ENCODE measurements around the gene PTPA.

Gene PTPA

DNA sequence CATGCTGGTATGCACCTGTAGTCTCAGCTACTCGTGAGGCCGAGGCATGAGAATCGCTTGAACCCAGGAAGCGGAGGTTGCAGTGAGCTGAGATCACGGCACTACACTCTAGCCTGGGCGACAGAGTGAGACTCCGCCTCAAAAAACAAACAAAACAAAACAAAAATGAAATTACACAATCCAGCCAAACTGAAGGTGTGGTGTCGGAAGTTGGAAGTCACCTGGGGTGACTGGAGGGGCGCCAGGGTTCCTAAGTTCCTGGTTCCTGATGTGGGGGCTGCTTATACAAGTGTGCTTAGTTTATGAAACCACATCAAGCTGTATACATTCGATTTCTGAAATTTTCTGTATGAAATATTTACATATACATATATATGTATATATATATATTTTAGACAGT, 34.0 kb upstream of the PTPA start:
- H3K36me3 Mint-ChIP-seq (ENCODE audit: low read depth) = no peaks in the 10 kb centered on the region
- H3K27ac Mint-ChIP-seq = no peak overlapping the region
- no peaks in the 10 kb centered on the region for H3K27me3 Mint-ChIP-seq (ENCODE audit: low read depth)
- peaks cover 26% of the 10 kb centered on the region for H3K4me1 Mint-ChIP-seq (ENCODE audit: low read depth)
- no peaks in the 10 kb centered on the region for H3K9me3 Mint-ChIP-seq
- H3K4me3 Mint-ChIP-seq = no peak overlapping the region

DNA sequence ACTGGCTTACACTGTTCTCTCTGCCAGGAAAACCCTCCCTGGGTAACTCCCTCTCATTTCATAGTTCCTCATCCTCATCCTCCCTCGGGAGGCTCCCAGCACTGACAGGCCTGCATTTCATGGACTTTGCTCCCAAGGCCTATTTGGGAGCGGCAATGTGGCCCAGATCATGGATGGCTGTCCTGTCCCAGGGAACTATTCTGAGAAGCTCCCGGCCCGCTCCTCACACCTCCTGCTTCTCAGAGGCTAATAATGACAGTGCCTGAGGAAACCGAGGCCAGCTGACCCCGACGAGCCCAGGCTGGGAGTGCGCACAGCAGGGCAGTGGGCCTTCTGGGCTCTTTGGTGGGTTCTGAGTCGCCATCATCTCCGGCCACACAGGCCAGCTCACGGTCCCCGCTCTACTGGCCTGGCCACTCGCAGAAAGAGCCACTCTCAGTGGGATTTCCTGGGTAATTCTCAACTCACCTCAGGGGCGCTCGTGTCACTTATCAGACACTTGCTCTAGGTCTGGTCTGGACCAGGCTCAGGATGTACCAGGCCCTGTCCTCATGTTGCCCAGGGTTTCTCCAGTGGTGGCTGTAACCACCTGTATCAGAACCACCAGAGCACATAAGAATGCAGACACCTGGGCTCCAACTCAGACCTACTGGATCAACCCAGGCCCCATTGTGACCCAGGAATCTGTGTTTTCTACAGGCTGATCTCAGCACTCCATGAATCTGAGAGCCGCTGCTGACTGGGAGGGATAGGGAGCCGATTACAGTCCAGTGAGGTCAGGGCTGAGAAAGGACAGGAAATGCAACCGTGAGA, 32.3 kb upstream of the PTPA start:
- Mint-ChIP-seq H3K27me3 (ENCODE audit: low read depth) (no peaks in the 10 kb centered on the region), H3K4me1 (ENCODE audit: low read depth) (peaks cover 27% of the 10 kb centered on the region), H3K27ac (peak overlapping the region; percentile 15), H3K4me3 (peak overlapping the region; percentile 58), H3K36me3 (ENCODE audit: low read depth) (peaks cover 3% of the 10 kb centered on the region), H3K9me3 (no peaks in the 10 kb centered on the region)

DNA sequence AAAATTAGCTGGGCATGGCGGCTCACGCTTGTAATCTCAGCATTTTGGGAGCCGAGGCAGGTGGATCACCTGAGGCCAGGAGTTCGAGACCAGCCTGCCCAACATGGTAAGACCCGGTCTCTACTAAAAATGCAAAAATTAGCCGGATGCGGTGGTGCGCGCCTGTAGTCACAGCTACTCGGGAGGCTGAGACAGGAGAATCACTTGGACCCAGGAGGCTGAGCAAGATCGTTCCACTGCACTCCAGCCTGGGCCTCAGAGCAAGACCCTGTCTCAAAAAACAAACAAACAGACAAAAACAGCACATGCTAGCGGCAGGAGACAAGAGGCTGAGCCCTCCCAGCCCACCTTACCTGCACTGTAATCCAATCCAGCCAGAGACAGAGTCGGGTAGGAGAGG, 31.4 kb upstream of the PTPA start:
- H3K9me3 Mint-ChIP-seq = no peaks in the 10 kb centered on the region
- peak overlapping the region; percentile 88 for H3K4me3 Mint-ChIP-seq
- no peaks in the 10 kb centered on the region for H3K27me3 Mint-ChIP-seq (ENCODE audit: low read depth)

DNA sequence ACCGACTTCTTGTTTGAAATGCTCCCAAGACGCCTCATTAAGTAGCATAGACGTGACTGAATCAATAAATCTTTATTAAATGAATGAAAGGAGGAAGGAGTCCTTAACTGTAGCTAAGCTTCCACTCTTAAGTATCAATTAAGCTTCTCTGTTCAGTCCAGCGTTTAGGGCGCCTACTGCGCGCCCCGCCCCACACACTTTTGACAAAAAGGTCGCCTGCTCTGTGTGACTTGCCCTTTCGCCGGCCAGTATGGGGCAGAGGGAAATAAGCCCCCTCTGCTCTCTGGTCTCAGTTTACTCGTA, 31.0 kb upstream of the PTPA start:
- Mint-ChIP-seq H3K4me1 (ENCODE audit: low read depth) (peaks cover 27% of the 10 kb centered on the region), H3K4me3 (peak overlapping the region; percentile 88), H3K36me3 (ENCODE audit: low read depth) (peaks cover 4% of the 10 kb centered on the region), H3K27me3 (ENCODE audit: low read depth) (no peaks in the 10 kb centered on the region), H3K9me3 (no peaks in the 10 kb centered on the region), H3K27ac (no peak overlapping the region)

More for the DNA sequence above, 31.4 kb upstream of the PTPA start:
- peaks cover 27% of the 10 kb centered on the region for H3K4me1 Mint-ChIP-seq (ENCODE audit: low read depth)
- peaks cover 3% of the 10 kb centered on the region for H3K36me3 Mint-ChIP-seq (ENCODE audit: low read depth)
- no peak overlapping the region for H3K27ac Mint-ChIP-seq

DNA sequence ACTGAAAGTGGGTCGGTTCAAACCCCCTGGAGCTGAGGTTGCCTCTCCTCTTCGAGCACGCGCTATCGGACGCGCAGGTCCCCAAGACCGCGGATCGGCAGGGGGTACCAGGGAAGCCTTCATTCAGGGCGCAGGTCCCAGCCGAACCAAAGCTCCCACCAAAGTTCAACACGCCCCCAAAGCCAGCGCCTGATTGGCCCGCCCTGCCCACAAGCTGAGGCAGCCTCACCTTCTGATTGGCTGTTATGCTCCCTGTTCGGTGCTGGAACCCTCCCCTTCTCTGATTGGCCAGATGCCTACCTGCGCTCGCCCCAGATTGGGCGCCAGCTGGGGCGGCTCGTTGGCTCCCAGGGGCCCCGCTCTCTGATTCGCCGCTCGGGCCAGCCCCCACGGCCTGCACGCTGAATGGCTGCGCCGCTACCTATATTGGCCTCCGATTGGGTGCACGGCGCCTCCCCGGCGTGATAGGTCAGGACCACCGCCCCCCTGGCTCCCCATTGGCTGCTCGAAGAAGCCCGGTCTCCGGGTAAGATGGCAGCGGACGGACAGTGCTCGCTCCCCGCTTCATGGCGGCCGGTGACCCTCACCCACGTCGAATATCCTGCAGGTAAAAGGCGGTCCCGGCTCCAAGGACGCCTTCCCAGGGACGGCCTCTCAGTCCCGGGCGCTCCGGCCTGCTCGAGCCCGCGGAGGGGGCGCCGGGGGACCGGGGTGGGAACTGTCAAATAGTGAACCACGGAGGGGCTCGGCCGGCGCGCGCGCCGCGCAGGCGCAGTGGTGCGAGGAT, 30.4 kb upstream of the PTPA start, which contains the start of gene DOLPP1:
Gene DOLPP1, plus strand, starts transcription at position 511 of the 787 bp plus-strand sequence. Its CDS starts 21 bp downstream, at position 532.
- Mint-ChIP-seq H3K27me3 (ENCODE audit: low read depth) (no peaks in the 10 kb centered on the region), H3K4me3 (peak within 1 kb of the TSS; percentile 88), H3K9me3 (no peaks in the 10 kb centered on the region), H3K27ac (peak within 1 kb of the TSS; percentile 72), H3K36me3 (ENCODE audit: low read depth) (peaks cover 4% of the 10 kb centered on the region), H3K4me1 (ENCODE audit: low read depth) (peaks cover 27% of the 10 kb centered on the region)

DNA sequence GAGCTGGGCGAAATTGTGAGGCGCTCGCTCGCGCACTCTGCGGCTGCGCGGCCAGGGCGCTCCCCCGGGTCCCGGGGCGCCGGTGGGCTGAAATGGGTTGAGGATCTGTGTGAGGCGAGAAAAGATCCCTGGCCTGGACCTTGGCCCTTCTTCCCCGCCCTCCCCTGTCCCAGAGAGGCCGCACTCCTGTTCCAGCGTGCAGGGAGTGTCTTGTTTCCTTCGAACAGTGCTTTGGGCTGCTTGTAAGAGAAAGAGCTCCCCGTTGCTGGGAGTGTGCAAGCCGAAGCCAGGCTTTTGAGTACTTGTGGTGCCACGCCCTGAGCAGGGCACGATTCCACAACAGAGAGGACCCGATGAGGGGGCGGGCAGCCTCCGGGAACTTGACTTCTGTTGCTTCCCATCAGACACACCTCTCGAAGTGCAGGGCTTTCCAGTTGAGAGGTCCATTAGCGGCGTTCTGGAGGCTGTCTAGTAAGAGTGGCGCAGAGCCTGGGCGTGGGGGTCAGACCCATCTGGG, 29.8 kb upstream of the PTPA start:
- peaks cover 27% of the 10 kb centered on the region for H3K4me1 Mint-ChIP-seq (ENCODE audit: low read depth)
- H3K36me3 Mint-ChIP-seq (ENCODE audit: low read depth) = peaks cover 4% of the 10 kb centered on the region
- H3K27ac Mint-ChIP-seq = peak overlapping the region; percentile 62
- H3K4me3 Mint-ChIP-seq = peak overlapping the region; percentile 88
- no peaks in the 10 kb centered on the region for H3K27me3 Mint-ChIP-seq (ENCODE audit: low read depth)
- H3K9me3 Mint-ChIP-seq = no peaks in the 10 kb centered on the region

DNA sequence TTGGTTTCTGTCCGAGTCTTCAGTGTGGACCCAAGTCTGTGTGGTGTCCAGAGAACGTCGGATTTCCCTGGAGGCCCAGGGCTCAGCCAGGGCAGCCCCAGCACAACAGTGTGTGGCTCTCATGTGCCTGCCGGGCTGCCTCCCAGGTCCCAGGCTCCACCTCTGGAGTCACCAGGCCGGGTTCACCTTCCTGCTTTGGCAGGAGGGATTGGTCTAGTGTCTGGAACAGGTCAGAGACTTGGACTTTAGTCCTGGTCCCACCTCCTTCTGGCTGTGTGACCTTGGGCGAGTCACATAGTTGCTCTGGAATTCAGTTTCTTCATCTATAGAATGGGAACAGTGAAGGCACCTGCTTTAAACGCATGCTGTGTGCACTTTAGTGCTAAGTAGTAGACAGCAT, 27.1 kb upstream of the PTPA start:
- Mint-ChIP-seq H3K9me3 (no peaks in the 10 kb centered on the region), H3K27me3 (ENCODE audit: low read depth) (no peaks in the 10 kb centered on the region), H3K27ac (no peak overlapping the region), H3K4me1 (ENCODE audit: low read depth) (peaks cover 25% of the 10 kb centered on the region), H3K4me3 (no peak overlapping the region), H3K36me3 (ENCODE audit: low read depth) (peaks cover 4% of the 10 kb centered on the region)

DNA sequence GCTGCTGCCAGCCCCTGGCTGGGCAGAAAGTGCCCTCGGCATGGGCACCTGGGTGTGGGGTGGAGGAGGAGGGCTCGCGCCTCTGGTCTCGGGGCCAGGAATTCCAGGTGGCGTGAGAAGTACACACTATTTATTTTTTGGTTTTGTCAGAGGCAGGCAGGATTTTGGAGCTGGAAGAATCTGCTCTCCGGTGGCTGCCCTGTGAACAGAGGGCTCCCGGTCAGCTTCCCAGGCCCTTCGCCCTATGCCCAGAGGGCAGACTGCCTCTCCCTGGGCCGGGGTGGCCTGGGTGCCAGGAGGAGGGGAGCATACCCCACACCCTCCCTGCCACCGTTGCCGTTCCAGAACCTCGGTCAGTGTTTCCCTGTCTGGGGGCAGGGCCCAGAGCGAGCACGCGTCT, 22.0 kb upstream of the PTPA start:
- Mint-ChIP-seq H3K27ac (no peak overlapping the region), H3K4me3 (no peak overlapping the region), H3K4me1 (ENCODE audit: low read depth) (no peaks in the 10 kb centered on the region), H3K9me3 (no peaks in the 10 kb centered on the region), H3K27me3 (ENCODE audit: low read depth) (no peaks in the 10 kb centered on the region), H3K36me3 (ENCODE audit: low read depth) (peaks cover 1% of the 10 kb centered on the region)

DNA sequence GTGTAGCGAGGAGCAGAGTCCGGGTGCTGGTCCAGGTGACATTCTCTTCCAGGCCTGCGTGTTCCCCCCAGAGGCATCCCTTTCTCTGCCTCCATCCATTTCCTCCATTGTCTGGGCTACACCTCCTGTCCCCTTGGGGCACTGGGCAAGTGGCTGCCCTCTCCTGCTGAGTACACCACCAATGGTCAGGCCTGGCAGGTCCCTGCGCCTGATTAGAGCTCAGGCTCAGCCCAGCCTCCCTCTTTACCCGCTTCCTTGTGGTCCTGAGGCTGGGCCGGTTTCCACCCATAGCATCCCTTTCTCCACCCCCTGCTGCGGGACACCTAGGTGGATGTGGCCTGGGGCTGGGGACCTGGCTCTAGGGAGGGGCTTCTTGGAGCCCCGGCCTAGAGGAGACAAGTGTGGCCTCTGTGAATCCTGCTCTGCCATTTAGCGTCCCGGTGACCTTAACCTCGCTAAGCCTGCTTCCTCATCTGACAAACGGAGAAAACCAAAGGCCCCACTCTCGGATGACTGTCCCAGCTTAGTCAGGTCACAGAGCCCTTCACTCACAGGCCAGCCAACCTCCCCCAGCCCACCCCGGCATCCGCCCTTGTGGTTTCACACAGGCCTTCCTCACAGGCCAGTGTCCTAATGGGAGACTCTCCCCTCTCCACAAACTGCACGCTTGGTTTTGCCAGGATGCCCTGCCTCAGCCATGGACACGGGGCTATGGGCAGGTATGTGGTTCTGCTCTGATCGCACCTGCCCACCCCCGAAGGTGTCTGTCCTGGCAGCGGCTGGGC, 17.4 kb upstream of the PTPA start:
- H3K27me3 Mint-ChIP-seq (ENCODE audit: low read depth) = no peaks in the 10 kb centered on the region
- no peak overlapping the region for H3K4me3 Mint-ChIP-seq
- H3K27ac Mint-ChIP-seq = no peak overlapping the region
- no peaks in the 10 kb centered on the region for H3K36me3 Mint-ChIP-seq (ENCODE audit: low read depth)
- no peaks in the 10 kb centered on the region for H3K9me3 Mint-ChIP-seq
- H3K4me1 Mint-ChIP-seq (ENCODE audit: low read depth) = no peaks in the 10 kb centered on the region

DNA sequence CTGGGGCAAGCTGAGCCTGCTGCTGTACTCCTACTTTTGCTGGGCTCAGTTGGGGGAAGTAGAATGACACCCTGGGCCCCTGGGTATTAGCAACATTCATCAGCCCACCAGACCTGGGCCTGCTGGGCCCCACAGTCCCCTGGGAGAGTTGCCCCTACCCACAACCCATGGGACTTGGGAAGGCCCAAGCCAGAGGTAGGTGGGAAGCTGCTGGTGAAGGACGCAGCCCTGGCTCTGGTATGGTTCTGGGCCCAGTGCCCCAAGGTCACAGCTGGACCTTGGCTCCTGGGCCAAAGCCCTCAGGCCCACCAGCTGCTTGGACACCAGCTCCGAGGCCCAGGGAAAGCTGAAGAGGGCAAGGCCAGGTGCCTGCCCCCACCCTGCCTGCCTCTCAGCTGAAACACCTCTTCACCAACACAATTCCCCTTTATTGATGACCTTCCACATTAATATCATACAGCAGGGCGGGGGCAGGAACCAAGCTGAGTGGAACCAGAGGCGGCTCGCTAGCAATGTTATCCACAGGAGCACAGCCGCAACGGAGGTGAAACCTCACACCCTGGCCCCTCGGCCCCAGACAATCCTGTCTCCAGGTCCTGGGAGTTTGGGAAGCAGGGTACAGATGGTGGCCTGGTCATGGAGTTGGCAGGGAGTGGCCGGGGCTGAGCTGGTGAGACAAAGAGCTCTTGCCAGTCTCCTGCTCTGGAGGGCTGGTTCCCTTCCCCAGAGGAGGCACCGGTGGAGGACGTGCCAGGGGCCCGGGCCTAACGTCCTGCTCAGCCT, 16.6 kb upstream of the PTPA start:
- H3K27me3 Mint-ChIP-seq (ENCODE audit: low read depth) = no peaks in the 10 kb centered on the region
- H3K36me3 Mint-ChIP-seq (ENCODE audit: low read depth) = no peaks in the 10 kb centered on the region
- H3K27ac Mint-ChIP-seq = no peak overlapping the region
- no peaks in the 10 kb centered on the region for H3K9me3 Mint-ChIP-seq
- no peak overlapping the region for H3K4me3 Mint-ChIP-seq
- H3K4me1 Mint-ChIP-seq (ENCODE audit: low read depth) = no peaks in the 10 kb centered on the region

DNA sequence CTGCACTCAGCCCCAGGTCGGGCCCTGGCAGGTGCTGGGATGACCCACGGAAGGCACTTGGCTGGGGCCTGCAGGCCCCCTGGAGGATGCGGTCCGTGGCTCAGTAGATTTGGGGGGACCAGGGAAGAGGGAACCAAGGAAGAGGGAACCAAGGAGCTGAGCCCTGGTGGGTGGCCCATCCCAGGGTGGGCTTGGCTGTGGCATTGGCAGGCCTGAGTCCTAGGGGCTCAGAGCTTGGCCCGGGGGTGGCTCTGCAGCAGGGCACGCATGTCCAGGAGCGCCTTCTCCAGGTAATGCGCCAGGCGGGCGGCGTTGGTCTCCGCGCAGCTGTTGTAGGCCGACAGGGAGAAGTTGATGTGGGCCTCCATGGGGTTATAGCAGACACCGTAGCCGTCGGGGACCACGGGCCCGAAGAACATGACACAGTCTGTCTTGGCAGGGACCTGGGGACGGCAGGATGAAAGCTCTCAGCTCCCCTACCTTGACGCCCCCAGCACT, 16.0 kb upstream of the PTPA start:
- no peaks in the 10 kb centered on the region for H3K9me3 Mint-ChIP-seq
- no peaks in the 10 kb centered on the region for H3K36me3 Mint-ChIP-seq (ENCODE audit: low read depth)
- no peak overlapping the region for H3K4me3 Mint-ChIP-seq
- no peaks in the 10 kb centered on the region for H3K4me1 Mint-ChIP-seq (ENCODE audit: low read depth)
- no peak overlapping the region for H3K27ac Mint-ChIP-seq
- no peaks in the 10 kb centered on the region for H3K27me3 Mint-ChIP-seq (ENCODE audit: low read depth)

DNA sequence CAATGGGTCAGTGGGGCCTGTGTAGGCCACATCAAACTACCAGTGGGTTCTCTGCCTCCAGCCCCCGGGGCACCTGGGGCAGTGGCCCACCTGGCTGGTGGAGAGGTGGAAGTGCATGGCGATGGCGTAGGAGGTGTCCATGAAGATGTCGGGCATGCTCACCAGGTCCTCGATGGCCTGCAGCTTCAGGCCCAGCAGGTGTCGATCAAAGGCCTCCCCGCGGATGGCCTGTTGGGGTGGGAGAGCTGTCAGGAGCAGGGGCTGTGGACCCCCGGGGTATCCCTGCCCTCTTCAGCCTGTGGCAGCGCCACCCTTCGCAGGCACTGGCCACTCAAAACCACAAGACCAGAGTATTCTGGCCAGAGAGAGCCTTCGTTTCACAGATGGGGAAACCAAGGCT, 15.3 kb upstream of the PTPA start:
- Mint-ChIP-seq H3K4me3 (no peak overlapping the region), H3K27me3 (ENCODE audit: low read depth) (no peaks in the 10 kb centered on the region), H3K36me3 (ENCODE audit: low read depth) (no peaks in the 10 kb centered on the region)

DNA sequence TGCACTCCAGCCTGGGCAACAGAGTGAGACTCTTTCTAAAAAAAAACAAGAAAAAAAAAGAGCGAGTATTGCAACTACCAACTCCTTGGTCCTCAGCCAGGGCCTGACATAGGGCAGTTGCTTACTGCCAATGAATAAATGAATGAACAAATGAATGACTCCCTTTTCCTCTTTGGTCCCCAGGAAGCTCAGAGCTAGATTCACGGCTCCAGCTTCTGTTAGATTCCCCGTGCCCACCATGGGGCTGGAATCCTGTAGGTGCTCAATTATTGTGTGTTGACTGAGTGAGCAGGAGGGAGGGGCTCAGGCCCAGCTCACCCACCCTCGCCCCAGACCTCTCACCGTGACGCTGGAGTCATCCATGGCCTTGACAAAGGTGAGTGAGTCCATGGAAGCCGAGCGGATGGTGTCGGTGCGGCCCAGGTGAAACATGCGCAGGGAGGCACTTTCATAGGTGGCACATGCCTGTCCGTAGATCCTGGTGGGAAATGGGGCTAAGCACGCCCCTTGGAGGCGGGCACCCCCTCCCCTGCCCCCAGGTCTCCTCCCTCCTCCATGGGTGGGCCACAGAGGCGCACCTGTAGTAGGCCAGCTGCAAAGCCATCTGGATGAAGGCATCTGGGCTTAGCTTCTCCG, 13.4 kb upstream of the PTPA start:
- Mint-ChIP-seq H3K9me3 (no peaks in the 10 kb centered on the region), H3K27me3 (ENCODE audit: low read depth) (no peaks in the 10 kb centered on the region), H3K27ac (no peak overlapping the region), H3K4me1 (ENCODE audit: low read depth) (no peaks in the 10 kb centered on the region), H3K36me3 (ENCODE audit: low read depth) (no peaks in the 10 kb centered on the region), H3K4me3 (no peak overlapping the region)

More for the DNA sequence above, 15.3 kb upstream of the PTPA start:
- Mint-ChIP-seq H3K27ac (no peak overlapping the region), H3K9me3 (no peaks in the 10 kb centered on the region), H3K4me1 (ENCODE audit: low read depth) (no peaks in the 10 kb centered on the region)

Measured in T-helper 1 cell treated with Interleukin-12 subunit alpha and Interleukin-12 subunit beta and Interleukin-4 antibody, amounts not matched to agents 30 μg/mL and 1 μg/mL, for 36 hours (primary cell).